ENCODE measurements around the gene PLBD1. TPM values are rescaled to one million over a fixed set of nuclear protein-coding genes. Genes with fewer than 3 reads are reported as not detected.

Gene PLBD1
- total RNA-seq, 2 experiments from 2014 or later, result 0.95 to 1.3 TPM

DNA sequence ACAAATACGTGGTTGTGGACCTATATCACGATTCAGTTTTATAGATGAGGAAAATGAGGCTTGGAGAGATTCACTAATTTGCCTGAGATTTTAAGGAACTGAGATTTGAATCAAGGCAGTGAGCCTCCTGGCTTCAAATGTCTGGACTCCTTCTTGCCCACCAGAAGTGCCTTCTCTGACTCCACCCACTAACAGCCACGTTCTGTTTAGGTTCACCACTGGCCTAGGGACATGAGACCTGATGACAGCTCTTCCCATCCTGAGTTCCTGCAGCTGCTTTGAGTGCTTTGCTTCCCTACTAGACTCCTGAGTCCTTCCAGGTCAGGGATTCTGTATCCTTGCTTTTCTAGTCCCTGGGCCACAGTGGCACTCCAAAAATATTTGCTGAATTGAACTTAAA lies 57.1 kb downstream of the PLBD1 start:
- no peak overlapping the region for H3K4me3 ChIP-seq (ENCODE audit: low read length)
- no peak overlapping the region for H3K27ac Mint-ChIP-seq
- DNase-seq (no peak), ATAC-seq (ENCODE audit: poor library complexity) (no peak)
- no peak overlapping the region for H3K27ac ChIP-seq (ENCODE audit: low read depth in 1 of 2, low read length in 2 of 2)
- H3K36me3 Mint-ChIP-seq (ENCODE audit: low read depth), result no peaks in the 10 kb centered on the region
- H3K36me3 ChIP-seq (ENCODE audit: insufficient read depth, low read length), result peaks cover 5% of the 10 kb centered on the region
- H3K9me3 ChIP-seq (ENCODE audit: control insufficient read depth in 1 of 2, insufficient read depth in 1 of 2, low read length in 2 of 2), result no peaks in the 10 kb centered on the region
- no peaks in the 10 kb centered on the region for H3K9me3 Mint-ChIP-seq
- no peak overlapping the region for H3K4me3 Mint-ChIP-seq
- peaks cover 4% of the 10 kb centered on the region for H3K27me3 Mint-ChIP-seq
- H3K4me1 ChIP-seq (ENCODE audit: insufficient read depth, low read length), result no peaks in the 10 kb centered on the region
- no peaks in the 10 kb centered on the region for H3K27me3 ChIP-seq (ENCODE audit: control insufficient read depth in 1 of 2, insufficient read depth in 2 of 2, low read length in 2 of 2)
- TF ChIP-seq, protein P1, sequence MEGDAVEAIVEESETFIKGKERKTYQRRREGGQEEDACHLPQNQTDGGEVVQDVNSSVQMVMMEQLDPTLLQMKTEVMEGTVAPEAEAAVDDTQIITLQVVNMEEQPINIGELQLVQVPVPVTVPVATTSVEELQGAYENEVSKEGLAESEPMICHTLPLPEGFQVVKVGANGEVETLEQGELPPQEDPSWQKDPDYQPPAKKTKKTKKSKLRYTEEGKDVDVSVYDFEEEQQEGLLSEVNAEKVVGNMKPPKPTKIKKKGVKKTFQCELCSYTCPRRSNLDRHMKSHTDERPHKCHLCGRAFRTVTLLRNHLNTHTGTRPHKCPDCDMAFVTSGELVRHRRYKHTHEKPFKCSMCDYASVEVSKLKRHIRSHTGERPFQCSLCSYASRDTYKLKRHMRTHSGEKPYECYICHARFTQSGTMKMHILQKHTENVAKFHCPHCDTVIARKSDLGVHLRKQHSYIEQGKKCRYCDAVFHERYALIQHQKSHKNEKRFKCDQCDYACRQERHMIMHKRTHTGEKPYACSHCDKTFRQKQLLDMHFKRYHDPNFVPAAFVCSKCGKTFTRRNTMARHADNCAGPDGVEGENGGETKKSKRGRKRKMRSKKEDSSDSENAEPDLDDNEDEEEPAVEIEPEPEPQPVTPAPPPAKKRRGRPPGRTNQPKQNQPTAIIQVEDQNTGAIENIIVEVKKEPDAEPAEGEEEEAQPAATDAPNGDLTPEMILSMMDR (IDR thresholded peaks at IDR 0.05), result no peak
- ChIA-PET CTCF (no interaction called here), POLR2A (no interaction called here)
- H3K4me1 Mint-ChIP-seq (ENCODE audit: low read depth), result no peaks in the 10 kb centered on the region
- intact Hi-C loops (cut with DNase I, micrococcal nuclease), result no loop called here

DNA sequence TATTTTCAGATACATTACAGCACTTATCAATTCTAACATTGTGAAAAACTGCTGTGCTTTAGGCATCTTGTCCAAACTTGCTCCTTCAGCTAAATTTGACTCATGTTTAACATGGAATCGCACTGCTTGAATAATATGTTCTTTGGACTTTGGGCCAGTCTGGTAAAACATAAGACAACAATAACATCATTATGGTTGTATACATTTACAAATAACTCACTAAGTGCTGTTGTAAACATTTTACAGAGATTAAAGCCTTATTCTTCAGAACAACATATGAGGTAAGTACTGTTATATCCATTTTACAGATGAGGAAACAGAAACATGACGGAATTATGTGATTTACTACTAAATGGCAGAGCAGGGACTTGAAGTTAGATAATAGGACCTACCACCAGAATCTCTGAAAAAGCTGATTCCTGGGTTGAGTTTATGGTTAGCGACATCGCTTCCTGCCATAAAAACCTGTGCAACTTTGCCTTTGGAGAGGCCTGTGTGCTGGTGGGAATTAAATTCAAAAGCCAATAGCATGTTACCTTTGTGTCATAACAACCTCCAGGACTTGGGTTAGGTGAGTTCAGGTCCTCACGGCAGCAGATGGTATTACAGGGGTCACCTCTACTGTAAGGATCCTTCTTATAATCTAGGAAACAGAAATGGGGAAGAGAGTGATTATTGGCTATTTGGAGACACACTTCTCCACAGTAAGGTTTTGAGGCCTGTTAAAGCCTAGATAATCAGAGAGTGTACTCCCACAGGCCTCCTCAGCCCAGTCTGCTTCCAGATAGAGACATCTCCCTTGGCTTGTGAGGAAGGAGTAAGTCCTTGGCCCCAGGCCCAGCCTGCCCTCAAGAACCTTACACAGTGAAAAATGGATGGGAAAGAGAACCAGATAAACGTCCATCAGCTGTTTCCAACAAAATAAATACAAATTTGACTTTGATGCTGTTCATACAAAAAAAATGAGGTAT lies 61.8 kb downstream of the PLBD1 start:
- Mint-ChIP-seq H3K27ac (no peak overlapping the region), H3K9me3 (no peaks in the 10 kb centered on the region), H3K4me3 (no peak overlapping the region), H3K27me3 (no peaks in the 10 kb centered on the region), H3K4me1 (ENCODE audit: low read depth) (no peaks in the 10 kb centered on the region), H3K36me3 (ENCODE audit: low read depth) (peaks cover 27% of the 10 kb centered on the region)
- Histone ChIP-seq H3K36me3 (ENCODE audit: insufficient read depth, low read length) (peaks cover 36% of the 10 kb centered on the region), H3K27me3 (ENCODE audit: control insufficient read depth in 1 of 2, insufficient read depth in 2 of 2, low read length in 2 of 2) (no peaks in the 10 kb centered on the region), H3K4me1 (ENCODE audit: insufficient read depth, low read length) (no peaks in the 10 kb centered on the region), H3K4me3 (ENCODE audit: low read length) (no peak overlapping the region), H3K9me3 (ENCODE audit: control insufficient read depth in 1 of 2, insufficient read depth in 1 of 2, low read length in 2 of 2) (no peaks in the 10 kb centered on the region), H3K27ac (ENCODE audit: low read depth in 1 of 2, low read length in 2 of 2) (no peak overlapping the region)
- TF ChIP-seq, protein P1 (IDR thresholded peaks at IDR 0.05), result no peak
- CTCF ChIA-PET, result no interaction called here
- POLR2A ChIA-PET, result interaction anchor here (1.1 kb wide), 1 partner anchor 140 kb away, joined by 4 read pairs; the partner anchor contains the start of gene ATF7IP
- ATAC-seq (ENCODE audit: poor library complexity) (no peak), DNase-seq (no peak)
- intact Hi-C loops (cut with DNase I, micrococcal nuclease), result no loop called here

DNA sequence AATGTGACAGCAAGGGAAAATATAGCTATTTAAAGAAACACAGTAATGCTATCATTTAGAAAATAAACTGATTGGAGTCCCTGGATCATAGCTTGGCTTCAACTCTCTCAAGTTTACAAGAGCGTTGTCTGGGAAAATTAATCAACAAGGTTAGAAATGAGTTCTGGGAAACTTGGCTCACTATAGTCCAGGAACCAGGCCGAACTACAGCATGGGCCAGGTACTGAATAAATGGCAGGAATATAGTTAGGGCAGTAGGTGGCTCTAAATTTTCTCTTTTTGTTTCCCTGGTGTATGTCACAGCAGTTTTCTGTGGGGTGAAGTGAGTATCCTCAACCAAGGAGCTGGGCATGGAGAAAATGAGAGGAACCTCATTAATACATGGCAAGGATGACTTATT lies 72.4 kb downstream of the PLBD1 start:
- H3K4me1 Mint-ChIP-seq (ENCODE audit: low read depth), result peaks cover 10% of the 10 kb centered on the region
- DNase-seq (no peak), ATAC-seq (ENCODE audit: poor library complexity) (no peak)

More for the DNA sequence above, 72.4 kb downstream of the PLBD1 start:
- peak overlapping the region; percentile 56 for H3K27ac Mint-ChIP-seq
- no peak overlapping the region for H3K4me3 ChIP-seq (ENCODE audit: low read length)
- ChIA-PET CTCF (interaction anchor here (0.8 kb wide), 1 partner anchor 8 kb away, joined by 3 read pairs; no protein-coding TSS in a partner anchor), POLR2A (interaction anchor here (0.5 kb wide), 1 partner anchor 114 kb away, joined by 3 read pairs; no protein-coding TSS in a partner anchor)
- TF ChIP-seq, protein P1 (IDR thresholded peaks at IDR 0.05), result no peak
- H3K9me3 ChIP-seq (ENCODE audit: control insufficient read depth in 1 of 2, insufficient read depth in 1 of 2, low read length in 2 of 2), result no peaks in the 10 kb centered on the region
- intact Hi-C loops (cut with DNase I, micrococcal nuclease), result no loop called here
- no peak overlapping the region for H3K4me3 Mint-ChIP-seq
- peaks cover 79% of the 10 kb centered on the region for H3K36me3 ChIP-seq (ENCODE audit: insufficient read depth, low read length)
- no peak overlapping the region for H3K27ac ChIP-seq (ENCODE audit: low read depth in 1 of 2, low read length in 2 of 2)
- H3K27me3 Mint-ChIP-seq, result no peaks in the 10 kb centered on the region
- H3K27me3 ChIP-seq (ENCODE audit: control insufficient read depth in 1 of 2, insufficient read depth in 2 of 2, low read length in 2 of 2), result no peaks in the 10 kb centered on the region
- H3K4me1 ChIP-seq (ENCODE audit: insufficient read depth, low read length), result no peaks in the 10 kb centered on the region
- no peaks in the 10 kb centered on the region for H3K9me3 Mint-ChIP-seq
- H3K36me3 Mint-ChIP-seq (ENCODE audit: low read depth), result peaks cover 91% of the 10 kb centered on the region

All from CD4-positive, alpha-beta T cell (primary cell).